Lung (tissue), 12 donors: Measurements from ENCODE around the gene C16orf86. TPM values are rescaled to one million over a fixed set of nuclear protein-coding genes. Genes with fewer than 3 reads are reported as not detected.
A peak's percentile ranks its signal among the peaks of the same experiment; 100 is the strongest.

ENCODE experiments used
- ATAC-seq: fragments of 200-7000 bp; cut with Tn5 transposase; one replicate; pipeline ENCODE4 v1.9.1; 2020; ENCODE audit warnings: moderate number of reproducible peaks; ENCODE audit not compliant: insufficient read depth, low FRiP score
- DNase-seq, 3 donors: peaks; one replicate each; pipeline ENCODE4 v3.0.0-alpha.2; 2013 to 2017
- H3K27ac ChIP-seq, 2 donors: one replicate each; pipeline ENCODE4 v1.5.1; 2013; ENCODE audit warnings: mild to moderate bottlenecking in 2 of 2, moderate library complexity in 2 of 2, control low read depth in 1 of 2, inconsistent platforms in 1 of 2, low read depth in 1 of 2, low read length in 1 of 2
- H3K27me3 ChIP-seq, 3 donors: one replicate each; pipeline ENCODE4 v1.5.1; 2013; ENCODE audit warnings: low read length in 2 of 3; ENCODE audit not compliant: control insufficient read depth in 3 of 3, insufficient read depth in 3 of 3
- H3K36me3 ChIP-seq, 4 donors: one replicate each; pipeline ENCODE4 v1.5.1; 2013; ENCODE audit warnings: low read length in 4 of 4, mild to moderate bottlenecking in 1 of 4, moderate library complexity in 1 of 4; ENCODE audit not compliant: control insufficient read depth in 4 of 4, insufficient read depth in 4 of 4
- H3K4me1 ChIP-seq, 5 donors: one replicate each; pipeline ENCODE4 v1.5.1; 2013; ENCODE audit warnings: low read length in 5 of 5, mild to moderate bottlenecking in 2 of 5, moderate library complexity in 1 of 5; ENCODE audit not compliant: control insufficient read depth in 5 of 5, insufficient read depth in 5 of 5
- H3K4me3 ChIP-seq: one replicate; pipeline ENCODE4 v1.5.1; 2013; ENCODE audit warnings: mild to moderate bottlenecking, control low read depth, moderate library complexity
- H3K9ac ChIP-seq, 2 donors: one replicate each; pipeline ENCODE4 v1.5.1; 2013; ENCODE audit warnings: low read length in 2 of 2, control low read depth in 1 of 2; ENCODE audit not compliant: insufficient read depth in 1 of 2
- H3K9me3 ChIP-seq, 4 donors: one replicate each; pipeline ENCODE4 v1.5.1; 2013; ENCODE audit warnings: low read length in 3 of 4, mild to moderate bottlenecking in 1 of 4, moderate library complexity in 1 of 4; ENCODE audit not compliant: control insufficient read depth in 4 of 4, insufficient read depth in 3 of 4
- WGBS, 2 donors: extraction: QIAGEN DNeasy Blood & Tissue Kit; methylation state at CpG; one replicate each; pipeline ENCODE4 v1.1.7; 2013; 5-methylcytosine and 5-hydroxymethylcytosine counted together
- polyA plus RNA-seq, 2 donors: library from polyadenylated mRNA; stranded (reverse); fragments of 200-250 nt; gene quantifications; one replicate each; pipeline ENCODE4 v1.2.1, GENCODE V29; 2013
- total RNA-seq, 2 donors: library from RNA; depleted of rRNA in 1 of 2; stranded (reverse); fragments of >200 nt in 1 of 2; gene quantifications; one replicate each; pipeline ENCODE4 v1.2.1, GENCODE V29; 2014 to 2021
- TF ChIP-seq, protein P1 (sequence below): IDR thresholded peaks from 2 replicates; pipeline ENCODE4 v1.5.1; 2012; ENCODE audit warnings: mild to moderate bottlenecking; ENCODE audit errors: control extremely low read depth, extremely low read depth
- donor health status: control.
- donor health status: control.
- donor health status: Bipolar disorder and iron deficiency.
- donor health status: healthy.
- donor health status: DM: yes; HTN: yes; CAD: no.

C16orf86 gene
- total and polyA plus RNA-seq, 4 donors, result 3.7 to 6.4 (median 5.2) TPM

DNA sequence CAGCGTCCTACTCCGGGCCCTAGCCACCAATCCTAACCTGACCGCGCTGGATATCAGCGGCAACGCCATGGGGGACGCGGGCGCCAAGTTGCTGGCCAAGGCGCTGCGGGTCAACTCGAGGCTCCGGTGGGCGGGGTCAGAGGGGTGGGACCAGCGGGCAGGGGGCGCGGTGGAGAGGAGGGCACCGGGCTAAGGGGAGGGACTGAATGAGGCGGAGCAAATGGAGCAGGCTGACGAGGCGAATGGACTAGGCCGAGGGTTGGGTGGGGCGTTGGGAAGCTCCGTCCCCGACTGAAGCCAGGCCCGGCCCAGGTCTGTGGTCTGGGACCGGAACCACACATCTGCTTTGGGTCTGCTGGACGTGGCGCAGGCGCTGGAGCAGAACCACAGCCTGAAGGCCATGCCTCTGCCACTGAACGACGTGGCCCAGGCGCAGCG is 17.1 kb upstream of the C16orf86 start:
- H3K36me3 ChIP-seq, result no peaks in the 10 kb centered on the region
- WGBS, 2 donors, result 54 to 79% methylated on average over 34 of the region's 34 CpGs
- no peak overlapping the region for H3K4me3 ChIP-seq
- no peak overlapping the region for H3K27ac ChIP-seq
- peaks cover 0 to 62% (median 49%) of the 10 kb centered on the region in 3 donors for H3K27me3 ChIP-seq
- DNase-seq, result peak in 1 of 3 donors; percentile 17
- peaks cover 0 to 9% (median 5%) of the 10 kb centered on the region in 5 donors for H3K4me1 ChIP-seq
- H3K9ac ChIP-seq, result no peak overlapping the region
- no peak for ATAC-seq
- TF ChIP-seq, protein P1, sequence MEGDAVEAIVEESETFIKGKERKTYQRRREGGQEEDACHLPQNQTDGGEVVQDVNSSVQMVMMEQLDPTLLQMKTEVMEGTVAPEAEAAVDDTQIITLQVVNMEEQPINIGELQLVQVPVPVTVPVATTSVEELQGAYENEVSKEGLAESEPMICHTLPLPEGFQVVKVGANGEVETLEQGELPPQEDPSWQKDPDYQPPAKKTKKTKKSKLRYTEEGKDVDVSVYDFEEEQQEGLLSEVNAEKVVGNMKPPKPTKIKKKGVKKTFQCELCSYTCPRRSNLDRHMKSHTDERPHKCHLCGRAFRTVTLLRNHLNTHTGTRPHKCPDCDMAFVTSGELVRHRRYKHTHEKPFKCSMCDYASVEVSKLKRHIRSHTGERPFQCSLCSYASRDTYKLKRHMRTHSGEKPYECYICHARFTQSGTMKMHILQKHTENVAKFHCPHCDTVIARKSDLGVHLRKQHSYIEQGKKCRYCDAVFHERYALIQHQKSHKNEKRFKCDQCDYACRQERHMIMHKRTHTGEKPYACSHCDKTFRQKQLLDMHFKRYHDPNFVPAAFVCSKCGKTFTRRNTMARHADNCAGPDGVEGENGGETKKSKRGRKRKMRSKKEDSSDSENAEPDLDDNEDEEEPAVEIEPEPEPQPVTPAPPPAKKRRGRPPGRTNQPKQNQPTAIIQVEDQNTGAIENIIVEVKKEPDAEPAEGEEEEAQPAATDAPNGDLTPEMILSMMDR, result no peak
- no peaks in the 10 kb centered on the region for H3K9me3 ChIP-seq

DNA sequence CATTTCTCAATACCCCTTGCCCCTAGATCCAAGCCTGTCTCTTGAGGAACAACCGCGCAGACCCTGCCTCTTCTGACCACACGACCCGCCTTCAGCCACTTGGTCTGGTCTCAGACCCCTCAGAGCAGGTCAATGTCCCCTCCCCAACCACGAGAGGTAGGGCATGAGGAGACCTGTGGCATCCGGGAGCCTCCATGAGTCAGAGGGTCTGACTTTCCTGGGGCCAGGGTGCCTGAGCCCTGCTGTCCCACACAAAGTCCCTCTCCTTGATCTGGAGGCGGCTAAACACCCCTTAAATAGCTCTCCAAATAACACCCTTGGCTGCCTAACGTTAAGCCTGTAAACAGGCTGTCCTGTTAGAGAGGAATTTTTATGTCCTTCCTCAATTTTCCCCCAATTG is 16.6 kb upstream of the C16orf86 start:
- Histone ChIP-seq H3K27me3 (peaks cover 0 to 63% (median 53%) of the 10 kb centered on the region in 3 donors), H3K36me3 (no peaks in the 10 kb centered on the region), H3K4me1 (peaks cover 0 to 8% (median 5%) of the 10 kb centered on the region in 5 donors), H3K9me3 (no peaks in the 10 kb centered on the region), H3K27ac (no peak overlapping the region), H3K4me3 (no peak overlapping the region), H3K9ac (no peak overlapping the region)
- TF ChIP-seq, protein P1, result no peak
- 81 to 89% methylated on average over 8 of the region's 8 CpGs for WGBS, 2 donors
- no peak for ATAC-seq
- DNase-seq, result peak in 1 of 3 donors; percentile 10

DNA sequence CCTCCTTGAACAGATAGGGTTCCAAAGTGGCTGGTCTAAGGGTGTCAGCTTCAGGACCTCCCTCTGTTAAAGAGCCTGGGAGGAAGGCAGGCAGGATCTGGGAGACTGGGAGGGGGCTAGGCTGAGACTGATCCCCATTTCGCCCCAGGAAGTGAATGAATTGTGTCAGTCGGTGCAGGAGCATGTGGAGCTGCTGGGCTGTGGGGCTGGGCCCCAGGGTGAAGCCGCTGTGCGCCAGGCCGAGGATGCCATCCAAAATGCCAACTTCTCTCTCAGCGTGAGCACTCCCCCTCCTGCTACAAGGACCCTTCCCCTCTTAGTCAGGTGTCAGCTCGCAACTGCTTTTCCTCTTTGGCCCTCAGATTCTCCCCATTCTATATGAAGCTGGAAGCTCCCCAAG is 15.6 kb upstream of the C16orf86 start:
- WGBS, 2 donors, result 92 to 95% methylated on average over 7 of the region's 7 CpGs
- peaks cover 0 to 8% (median 5%) of the 10 kb centered on the region in 5 donors for H3K4me1 ChIP-seq
- H3K27me3 ChIP-seq, result peaks cover 0 to 61% (median 52%) of the 10 kb centered on the region in 3 donors

More for the DNA sequence above, 15.6 kb upstream of the C16orf86 start:
- no peak overlapping the region for H3K4me3 ChIP-seq
- no peak for ATAC-seq
- H3K36me3 ChIP-seq, result no peaks in the 10 kb centered on the region
- no peak overlapping the region for H3K27ac ChIP-seq
- H3K9me3 ChIP-seq, result no peaks in the 10 kb centered on the region
- DNase-seq, result no peak
- H3K9ac ChIP-seq, result no peak overlapping the region
- TF ChIP-seq, protein P1, result no peak
